GM18505 (cell line): ENCODE data around the gene GABRB1.

Experiments used
- ATAC-seq: cut with Tn5 transposase; IDR thresholded peaks from one replicate; pipeline ENCODE4 v1.9.1; 2021; ENCODE audit not compliant: unreplicated experiment
- POLR2A ChIP-seq: IDR thresholded peaks from 4 replicates; pipeline ENCODE4 v1.6.1; 2011; ENCODE audit warnings: borderline replicate concordance; ENCODE audit not compliant: insufficient read depth, insufficient read length; ENCODE audit errors: extremely low read depth

The GABRB1 gene

GRCh38 chr4:47184083-47184482 lies 152.7 kb downstream of the GABRB1 start:
- no peak for TF ChIP-seq POLR2A
- ATAC-seq: no peak

GRCh38 chr4:47185761-47186160 lies 154.4 kb downstream of the GABRB1 start:
- no peak for TF ChIP-seq POLR2A
- no peak for ATAC-seq

- no peak for TF ChIP-seq POLR2A
- no peak for ATAC-seq
Observed at GRCh38 chr4:47187608-47188007, 156.2 kb downstream of the GABRB1 start.

GRCh38 chr4:47193179-47193578 lies 161.8 kb downstream of the GABRB1 start:
- no peak for ATAC-seq

GRCh38 chr4:47194036-47194737 lies 162.8 kb downstream of the GABRB1 start:
- TF ChIP-seq POLR2A: no peak
- ATAC-seq: no peak

More at GRCh38 chr4:47193179-47193578, 161.8 kb downstream of the GABRB1 start:
- TF ChIP-seq POLR2A: no peak

GRCh38 chr4:47195706-47196105 lies 164.3 kb downstream of the GABRB1 start:
- no peak for ATAC-seq
- TF ChIP-seq POLR2A: no peak

- TF ChIP-seq POLR2A: no peak
- ATAC-seq: no peak
Observed at GRCh38 chr4:47198791-47199190, 167.4 kb downstream of the GABRB1 start.

- ATAC-seq: no peak
- TF ChIP-seq POLR2A: no peak
Observed at GRCh38 chr4:47203593-47203992, 172.2 kb downstream of the GABRB1 start.

GRCh38 chr4:47207555-47207954 lies 176.2 kb downstream of the GABRB1 start:
- no peak for ATAC-seq

GRCh38 chr4:47209833-47210232 lies 178.5 kb downstream of the GABRB1 start:
- no peak for TF ChIP-seq POLR2A

More at GRCh38 chr4:47207555-47207954, 176.2 kb downstream of the GABRB1 start:
- no peak for TF ChIP-seq POLR2A

GRCh38 chr4:47210828-47211227 lies 179.5 kb downstream of the GABRB1 start:
- no peak for TF ChIP-seq POLR2A
- no peak for ATAC-seq

More at GRCh38 chr4:47209833-47210232, 178.5 kb downstream of the GABRB1 start:
- ATAC-seq: no peak

GRCh38 chr4:47213106-47213505 lies 181.7 kb downstream of the GABRB1 start:
- TF ChIP-seq POLR2A: no peak
- ATAC-seq: no peak

- no peak for ATAC-seq
- TF ChIP-seq POLR2A: no peak
Observed at GRCh38 chr4:47213539-47213938, 182.2 kb downstream of the GABRB1 start.

GRCh38 chr4:47213971-47214370 lies 182.6 kb downstream of the GABRB1 start:
- ATAC-seq: no peak
- TF ChIP-seq POLR2A: no peak
